ENCODE data around the gene DLX1.

DNA sequence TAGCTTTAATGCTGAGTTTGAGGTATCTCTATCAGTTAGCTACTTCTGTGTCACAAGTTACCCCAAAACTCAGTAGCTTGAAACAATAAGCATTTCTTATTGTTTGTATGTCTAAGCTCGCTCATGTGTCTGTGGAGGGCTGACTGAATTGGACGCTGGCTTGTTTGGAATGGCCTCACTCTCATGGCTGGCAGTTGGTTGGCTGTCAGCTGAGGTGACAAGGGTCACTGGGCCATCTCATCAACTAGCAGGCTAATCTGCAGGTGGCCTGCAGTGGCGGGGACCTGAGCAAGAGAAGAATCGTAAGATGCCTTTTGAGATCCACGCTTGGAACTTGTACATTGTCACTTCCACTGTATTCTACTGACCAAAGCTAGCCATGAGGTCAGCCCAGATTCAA lies 30.8 kb downstream of the DLX1 start:
- TF ChIP-seq CTCF (IDR thresholded peaks at IDR 0.05 in 4 of 5, conservative IDR thresholded peaks at IDR 0.05 in 1 of 5) (no peak), POLR2A (IDR thresholded peaks at IDR 0.05) (no peak)
